ENCODE results near the gene UBXN6. TPM values are rescaled to one million over a fixed set of nuclear protein-coding genes. Genes with fewer than 3 reads are reported as not detected.

Gene UBXN6
- total RNA-seq, 1 experiment from 2014 or later, result 31.6 TPM

DNA sequence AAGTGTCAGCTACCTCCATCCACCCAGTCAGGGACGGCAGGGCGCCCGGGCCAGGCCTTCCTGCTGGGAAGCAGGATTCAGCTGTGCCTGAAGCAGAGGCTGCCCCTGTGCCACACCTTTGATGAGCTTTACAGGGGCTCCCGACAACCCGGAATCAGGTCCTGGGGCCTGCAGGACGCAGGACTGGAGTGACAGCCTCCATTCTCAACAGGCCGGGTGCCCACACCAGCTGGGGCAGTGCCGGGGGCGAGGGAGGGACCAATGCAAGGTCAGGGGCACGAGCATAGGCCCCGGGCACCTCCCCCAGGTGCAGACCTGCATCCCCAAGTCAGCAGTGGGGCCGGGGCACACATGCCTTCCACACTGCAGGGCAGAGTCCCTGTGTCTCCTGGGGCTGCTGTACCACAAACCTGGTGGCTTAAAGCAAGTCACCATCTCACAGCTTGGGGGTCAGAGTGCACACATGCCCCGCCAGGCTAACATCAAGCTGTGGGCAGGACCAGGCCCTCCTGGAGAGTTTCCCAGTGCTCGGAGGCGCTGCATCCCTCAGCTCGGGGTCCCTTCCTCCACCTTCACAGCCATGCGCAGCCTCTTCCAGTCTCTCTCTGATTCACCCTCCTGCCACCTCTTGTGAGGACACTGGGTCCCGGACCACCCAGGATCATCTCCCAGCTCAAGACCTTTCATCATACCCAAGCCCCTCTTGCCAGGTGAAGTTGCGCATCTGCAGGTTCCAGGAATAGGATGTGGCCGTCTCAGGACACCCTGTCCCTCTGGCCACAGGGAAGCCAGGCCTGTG, 13.4 kb downstream of the UBXN6 start:
- DNase-seq (ENCODE audit: extremely low read depth, low read depth), result no peak

DNA sequence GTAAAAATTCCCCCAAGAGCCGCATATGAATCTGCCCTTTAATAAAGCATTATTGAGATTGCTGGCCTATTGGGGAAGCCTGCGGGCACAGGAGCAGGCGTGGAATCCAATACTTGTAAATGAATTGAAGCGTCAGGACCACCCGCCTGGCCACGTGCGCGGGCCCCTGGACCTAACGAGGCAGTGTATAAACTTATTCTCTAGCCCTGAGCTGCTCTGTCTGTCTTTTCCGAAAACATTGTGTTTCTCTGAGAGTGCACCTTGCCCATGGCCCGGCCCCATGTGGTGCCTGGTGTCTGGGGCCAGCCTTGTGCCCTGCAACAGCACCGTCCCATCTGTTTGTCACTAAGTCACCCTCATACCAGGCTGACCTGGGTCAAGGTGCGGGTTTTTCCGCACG, 14.4 kb downstream of the UBXN6 start:
- no peak for DNase-seq (ENCODE audit: extremely low read depth, low read depth)

- no peak for DNase-seq (ENCODE audit: extremely low read depth, low read depth)
Observed at GRCh38 chr19:4442819-4443146, 14.8 kb downstream of the UBXN6 start.

DNA sequence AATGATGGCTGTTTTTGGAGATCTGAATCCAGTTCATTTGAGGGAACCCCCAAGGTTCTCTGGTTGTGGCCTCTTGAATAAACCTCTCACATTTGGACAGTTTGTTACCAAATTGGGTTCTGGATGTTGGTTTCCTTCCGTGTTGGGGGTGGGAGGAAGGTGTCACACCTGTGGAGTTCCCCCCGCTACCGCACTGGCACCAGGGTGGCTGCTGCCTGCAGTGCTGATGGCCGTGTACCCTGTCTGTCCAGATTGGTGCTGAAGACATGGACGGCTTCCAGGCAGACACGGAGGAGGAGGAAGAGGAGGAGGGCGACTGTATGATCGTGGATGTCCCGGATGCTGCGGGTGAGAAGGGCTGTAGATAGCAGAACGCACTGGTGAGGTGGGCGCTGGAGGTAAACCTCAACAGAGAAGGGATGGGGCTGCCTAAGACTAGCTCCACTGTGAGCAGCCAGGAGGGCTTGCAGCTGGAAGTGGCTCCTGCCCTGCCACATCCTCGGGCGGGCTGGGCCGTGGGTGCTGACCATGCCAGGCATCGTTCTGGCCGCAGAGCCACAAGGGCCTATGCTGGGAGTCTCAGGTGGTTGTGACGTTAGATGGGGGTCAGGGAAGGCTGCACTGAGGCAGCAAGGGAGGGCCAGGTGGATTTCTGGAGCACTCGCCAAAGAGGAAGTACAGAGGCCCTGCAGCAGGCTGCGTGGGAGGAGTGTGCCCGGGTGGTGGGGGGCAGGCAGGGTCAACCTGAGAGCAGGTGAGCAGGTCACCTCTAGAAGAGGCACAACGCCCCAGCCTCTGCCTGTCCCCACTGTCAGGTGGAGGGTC, 15.4 kb downstream of the UBXN6 start:
- DNase-seq (ENCODE audit: extremely low read depth, low read depth), result no peak

GRCh38 chr19:4439243-4439642, 18.4 kb downstream of the UBXN6 start:
- no peak for DNase-seq (ENCODE audit: extremely low read depth, low read depth)

DNA sequence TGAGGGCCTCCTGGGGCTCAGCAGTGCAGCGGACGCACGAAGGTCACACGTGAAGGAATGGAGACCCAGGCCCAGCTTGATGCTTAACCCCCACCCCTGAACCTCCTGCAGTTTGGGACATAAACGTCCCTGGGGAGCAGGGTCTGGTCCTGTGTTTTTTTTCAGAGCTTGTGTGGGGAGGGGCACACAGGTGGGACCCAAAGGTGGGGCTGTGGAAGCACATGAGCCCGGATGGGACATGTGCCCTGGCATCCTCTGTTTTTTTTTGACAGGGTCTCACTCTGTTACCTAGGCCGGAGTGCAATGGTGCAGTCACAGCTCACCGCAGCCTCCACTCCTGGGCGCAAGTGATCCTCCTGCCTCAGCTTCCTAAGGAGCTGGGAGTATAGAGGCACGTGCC, 20.5 kb downstream of the UBXN6 start:
- DNase-seq (ENCODE audit: extremely low read depth, low read depth), result no peak

GRCh38 chr19:4436231-4436630, 21.4 kb downstream of the UBXN6 start:
- DNase-seq (ENCODE audit: extremely low read depth, low read depth), result no peak

- DNase-seq (ENCODE audit: extremely low read depth, low read depth), result no peak
Observed at GRCh38 chr19:4434391-4434790, 23.2 kb downstream of the UBXN6 start.

- DNase-seq (ENCODE audit: extremely low read depth, low read depth), result no peak
Observed at GRCh38 chr19:4432918-4433506, 24.6 kb downstream of the UBXN6 start.

DNA sequence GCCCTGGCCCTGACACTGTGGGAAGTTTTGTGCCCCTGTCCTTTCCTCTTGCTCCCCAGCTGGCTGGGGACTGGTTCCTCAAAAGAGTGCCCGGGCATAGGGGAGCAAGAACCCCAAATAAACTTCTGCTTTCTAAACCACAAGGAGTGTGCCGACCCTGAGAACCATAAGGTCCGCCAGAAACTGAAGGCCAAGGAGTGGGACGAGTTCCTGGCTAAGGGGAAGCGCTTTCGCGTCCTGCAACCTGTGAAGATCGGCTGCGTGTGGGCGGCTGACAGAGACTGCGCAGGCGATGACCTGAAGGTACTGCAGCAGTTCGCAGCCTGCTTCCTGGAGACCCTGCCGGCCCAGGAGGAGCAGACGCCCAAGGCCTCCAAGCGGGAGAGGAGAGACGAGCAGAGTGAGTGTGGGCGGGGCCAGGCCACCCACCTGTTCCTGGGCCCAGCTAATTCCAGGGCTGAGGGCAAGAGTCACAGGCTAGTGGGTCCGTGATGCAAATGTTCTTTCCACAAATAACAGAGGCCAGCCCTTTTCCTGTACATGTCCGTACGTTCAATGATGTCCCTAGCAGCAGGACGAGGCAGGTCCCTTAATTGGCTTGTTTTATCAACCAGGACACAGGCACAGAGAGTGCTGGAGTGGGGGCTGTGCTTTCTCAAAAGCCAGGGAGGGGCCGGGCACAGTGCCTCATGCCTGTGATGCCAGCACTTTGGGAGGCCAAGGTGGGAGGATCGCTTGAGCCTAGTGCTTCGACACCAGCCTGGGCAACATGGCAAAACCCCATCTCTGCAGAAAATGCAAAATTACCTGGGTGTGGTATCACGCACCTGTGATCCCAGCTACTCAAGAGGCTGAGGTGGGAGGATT, 25.6 kb downstream of the UBXN6 start:
- DNase-seq (ENCODE audit: extremely low read depth, low read depth), result no peak

DNA sequence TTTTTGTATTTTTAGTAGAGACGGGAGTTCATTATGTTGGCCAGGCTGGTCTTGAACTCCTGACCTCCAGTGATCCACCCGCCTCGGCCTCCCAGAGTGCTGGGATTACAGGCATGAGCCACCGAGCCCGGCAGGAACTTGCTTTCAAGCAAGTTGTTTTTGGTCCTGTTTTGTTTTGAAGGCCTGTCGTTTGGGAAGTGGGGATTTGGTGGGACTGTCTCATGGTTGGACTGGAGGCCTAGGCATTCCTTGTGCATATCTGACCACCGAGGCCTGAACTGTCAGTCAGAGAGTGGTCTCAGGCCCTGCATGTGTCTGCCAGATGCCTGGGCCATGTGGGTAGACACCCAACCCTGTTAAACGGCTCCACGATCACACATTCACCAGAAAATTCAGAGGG, 26.3 kb downstream of the UBXN6 start:
- no peak for DNase-seq (ENCODE audit: extremely low read depth, low read depth)

DNA sequence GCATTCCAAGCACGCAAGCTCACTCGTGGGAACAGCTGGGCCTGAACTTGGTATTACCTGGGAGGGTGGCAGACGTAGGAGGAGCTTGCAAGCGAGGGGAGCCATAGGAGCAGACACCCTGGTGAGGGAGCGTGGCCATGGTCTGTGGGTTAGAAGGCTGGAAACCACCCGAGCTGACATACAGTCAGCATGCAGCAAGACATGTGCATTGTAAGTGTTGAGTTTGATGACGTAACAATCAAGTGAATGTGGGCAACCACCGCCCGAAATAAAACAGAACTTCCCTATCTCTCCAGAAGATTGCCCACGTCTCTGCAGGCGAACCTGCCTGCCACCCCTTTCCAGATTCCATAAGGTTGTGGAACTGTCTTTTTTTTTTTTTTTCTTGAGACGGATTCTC, 26.8 kb downstream of the UBXN6 start:
- no peak for DNase-seq (ENCODE audit: extremely low read depth, low read depth)

GRCh38 chr19:4429771-4430171, 27.8 kb downstream of the UBXN6 start:
- DNase-seq (ENCODE audit: extremely low read depth, low read depth), result no peak

- no peak for DNase-seq (ENCODE audit: extremely low read depth, low read depth)
Observed at GRCh38 chr19:4429256-4429655, 28.3 kb downstream of the UBXN6 start.

GRCh38 chr19:4428326-4428975, 29.1 kb downstream of the UBXN6 start:
- no peak for DNase-seq (ENCODE audit: extremely low read depth, low read depth)

DNA sequence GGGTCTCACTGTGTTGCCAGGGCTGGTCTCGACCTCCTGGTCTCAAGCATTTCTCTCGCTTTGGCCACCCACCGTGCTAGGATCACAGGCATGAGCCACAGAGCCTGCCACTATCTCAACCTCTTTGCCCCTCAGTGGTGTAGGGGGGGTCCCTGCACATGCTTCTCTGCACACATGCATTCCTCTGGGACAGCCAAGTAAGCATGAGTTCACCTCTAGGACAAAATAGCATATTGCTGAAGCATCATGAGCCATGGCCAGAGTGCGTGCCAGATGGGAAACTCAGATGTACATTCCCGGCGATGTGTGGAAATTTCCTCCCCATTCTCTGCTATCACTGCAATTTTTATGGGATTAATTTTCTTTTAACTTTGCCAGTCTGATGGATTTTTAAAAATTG, 32.1 kb downstream of the UBXN6 start:
- no peak for DNase-seq (ENCODE audit: extremely low read depth, low read depth)

DNA sequence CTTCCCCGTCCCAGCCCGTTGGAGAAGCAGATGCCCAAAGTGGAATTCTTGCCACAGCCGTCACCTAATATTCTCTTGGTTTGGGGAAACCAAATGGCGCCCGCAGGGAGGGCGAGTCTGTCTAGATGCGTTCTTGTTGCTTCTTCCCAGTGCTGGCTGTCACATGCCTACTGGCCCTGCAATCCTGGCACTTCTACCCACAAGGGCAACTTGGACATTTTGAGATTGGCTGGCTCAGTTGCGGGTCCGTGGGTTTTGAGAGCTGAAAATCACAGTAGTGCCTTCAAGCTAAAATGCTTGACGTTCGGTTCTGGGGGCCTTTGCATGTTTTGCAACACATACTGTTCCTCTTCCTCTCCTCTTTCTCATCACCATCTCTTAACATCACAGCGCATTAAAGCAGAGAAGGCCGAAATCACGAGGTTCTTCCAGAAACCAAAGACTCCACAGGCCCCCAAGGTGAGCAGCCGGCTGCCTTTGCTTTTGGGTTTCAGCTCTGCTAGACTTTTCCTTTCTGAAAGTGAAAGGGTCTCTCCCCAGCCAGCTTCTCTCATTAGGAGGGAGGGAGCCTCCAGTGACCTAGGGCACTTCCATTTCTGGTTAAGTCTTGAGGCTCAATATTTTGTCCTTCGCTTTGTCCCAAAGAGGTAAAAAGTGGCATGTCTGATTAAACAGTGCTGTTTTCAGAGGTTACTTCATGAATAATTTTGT, 34.0 kb downstream of the UBXN6 start:
- DNase-seq (ENCODE audit: extremely low read depth, low read depth), result no peak

DNA sequence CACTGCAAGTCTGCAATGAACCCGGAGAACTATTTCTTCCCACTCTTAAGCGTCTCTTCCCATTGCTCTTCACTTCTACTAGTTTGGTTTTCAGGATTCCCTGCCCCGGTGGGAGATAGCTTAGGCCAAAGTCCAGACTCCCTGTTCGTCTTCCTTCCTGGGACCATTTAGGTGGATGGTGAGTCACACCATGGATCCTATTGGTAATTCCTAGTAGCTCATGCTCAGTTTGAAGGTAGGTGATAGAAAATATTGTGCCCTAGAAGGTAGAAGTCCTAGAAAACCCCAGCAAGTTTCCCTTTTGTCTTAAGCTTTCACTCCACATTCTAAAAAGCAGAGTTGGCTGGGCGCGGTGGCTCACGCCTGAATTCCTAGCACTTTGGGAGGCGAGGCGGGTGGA, 41.3 kb downstream of the UBXN6 start:
- no peak for DNase-seq (ENCODE audit: extremely low read depth, low read depth)

GRCh38 chr19:4415352-4415751, 42.2 kb downstream of the UBXN6 start:
- DNase-seq (ENCODE audit: extremely low read depth, low read depth), result no peak

Data from NCI-H460 (cell line).